ENCODE data around the gene SV2A.
"Not testable (repeated sequence)": the region's sequence is repeated elsewhere in the genome, so short reads cannot be mapped to it uniquely, and the experiment has no call there.

GRCh38 chr1:149861497-149862054 is 56.1 kb downstream of the SV2A start:
- not testable (repeated sequence) for TF ChIP-seq POLR2A (IDR thresholded peaks at IDR 0.05); CTCF (IDR thresholded peaks at IDR 0.05 in 4 of 5, conservative IDR thresholded peaks at IDR 0.05 in 1 of 5)
